ENCODE measurements around the gene POLG.

The POLG gene

GRCh38 chr15:89319678-89320077, 14.9 kb downstream of the POLG start:
- H3K27ac ChIP-seq: no peak overlapping the region
- no peak for TF ChIP-seq CTCF (conservative IDR thresholded peaks at IDR 0.05)

- no peak for TF ChIP-seq CTCF (conservative IDR thresholded peaks at IDR 0.05)
- H3K27ac ChIP-seq: no peak overlapping the region
These were observed 17.4 kb downstream of the POLG start for GRCh38 chr15:89317186-89317720.

GRCh38 chr15:89316504-89316903, 18.1 kb downstream of the POLG start:
- no peak overlapping the region for H3K27ac ChIP-seq

GRCh38 chr15:89315375-89315929, 19.2 kb downstream of the POLG start:
- TF ChIP-seq CTCF (conservative IDR thresholded peaks at IDR 0.05): no peak
- no peak overlapping the region for H3K27ac ChIP-seq

More at GRCh38 chr15:89316504-89316903, 18.1 kb downstream of the POLG start:
- TF ChIP-seq CTCF (conservative IDR thresholded peaks at IDR 0.05): no peak

GRCh38 chr15:89309993-89310392, 24.6 kb downstream of the POLG start:
- TF ChIP-seq CTCF (conservative IDR thresholded peaks at IDR 0.05): no peak
- no peak overlapping the region for H3K27ac ChIP-seq

GRCh38 chr15:89308236-89308635, 26.4 kb downstream of the POLG start:
- no peak for TF ChIP-seq CTCF (conservative IDR thresholded peaks at IDR 0.05)

GRCh38 chr15:89307791-89308190, 26.8 kb downstream of the POLG start:
- no peak overlapping the region for H3K27ac ChIP-seq
- no peak for TF ChIP-seq CTCF (conservative IDR thresholded peaks at IDR 0.05)

More at GRCh38 chr15:89308236-89308635, 26.4 kb downstream of the POLG start:
- H3K27ac ChIP-seq: no peak overlapping the region
